Neural progenitor cell (in vitro differentiated cells): ENCODE measurements around the gene CCDC167. TPM values are rescaled to one million over a fixed set of nuclear protein-coding genes. Genes with fewer than 3 reads are reported as not detected.

Source experiments
- DNase-seq: peaks from one replicate; pipeline ENCODE4 v3.0.0-alpha.2; 2016; ENCODE audit warnings: low spot score
- H2AFZ ChIP-seq: fragments of 200-600 bp; sonication (generic); replicated peaks from 2 replicates; pipeline ENCODE4 v1.6.1; 2016; ENCODE audit warnings: antibody characterized with exemption
- H3F3A ChIP-seq: fragments of 200-600 bp; sonication (generic); 2 replicates; pipeline ENCODE4 v1.6.1; 2016; ENCODE audit warnings: antibody characterized with exemption, low read depth
- H3K27ac ChIP-seq: fragments of 200-600 bp; sonication (generic); 2 replicates; pipeline ENCODE4 v1.5.1; 2016; ENCODE audit warnings: mild to moderate bottlenecking
- H3K27me3 ChIP-seq: fragments of 200-600 bp; sonication (generic); 2 replicates; pipeline ENCODE4 v1.6.1; 2016; ENCODE audit warnings: mild to moderate bottlenecking, moderate library complexity
- H3K36me3 ChIP-seq: fragments of 200-600 bp; sonication (generic); 2 replicates; pipeline ENCODE4 v1.5.1; 2016
- H3K4me1 ChIP-seq: fragments of 200-600 bp; sonication (generic); 2 replicates; pipeline ENCODE4 v1.6.1; 2016; ENCODE audit warnings: mixed run types
- H3K4me2 ChIP-seq: fragments of 200-600 bp; sonication (generic); 2 replicates; pipeline ENCODE4 v1.6.1; 2016
- H3K4me3 ChIP-seq: fragments of 200-600 bp; sonication (generic); 2 replicates; pipeline ENCODE4 v1.5.1; 2016
- H3K79me2 ChIP-seq: fragments of 200-600 bp; sonication (generic); 2 replicates; pipeline ENCODE4 v1.6.1; 2016; ENCODE audit warnings: low read depth
- H3K9ac ChIP-seq: fragments of 200-600 bp; sonication (generic); 2 replicates; pipeline ENCODE4 v1.6.1; 2016
- H3K9me3 ChIP-seq: fragments of 200-600 bp; sonication (generic); 2 replicates; pipeline ENCODE4 v1.5.1; 2016; ENCODE audit warnings: low read depth
- H4K20me1 ChIP-seq: fragments of 200-600 bp; sonication (generic); 2 replicates; pipeline ENCODE4 v1.6.1; 2016; ENCODE audit warnings: low read depth
- H3K27ac Mint-ChIP-seq: 3 replicates; pipeline ENCODE4 v1.8.0; 2021; ENCODE audit warnings: mixed read lengths
- H3K27me3 Mint-ChIP-seq: 2 replicates; pipeline ENCODE4 v1.8.0; 2022; ENCODE audit warnings: low read depth, mild to moderate bottlenecking, inconsistent platforms, moderate library complexity, mixed read lengths; ENCODE audit not compliant: insufficient read depth
- H3K36me3 Mint-ChIP-seq: 3 replicates; pipeline ENCODE4 v1.8.0; 2021; ENCODE audit warnings: mixed read lengths
- H3K4me1 Mint-ChIP-seq: 3 replicates; pipeline ENCODE4 v1.8.0; 2021; ENCODE audit warnings: mixed read lengths
- H3K4me3 Mint-ChIP-seq: 3 replicates; pipeline ENCODE4 v1.8.0; 2021; ENCODE audit warnings: mild to moderate bottlenecking, moderate library complexity, mixed read lengths
- H3K9me3 Mint-ChIP-seq: 3 replicates; pipeline ENCODE4 v1.8.0; 2020; ENCODE audit warnings: mixed read lengths
- EZH2 ChIP-seq: fragments of 200-600 bp; sonication (generic); IDR thresholded peaks from 2 replicates; pipeline ENCODE4 v1.6.1; 2017; ENCODE audit warnings: antibody characterized with exemption, mild to moderate bottlenecking, moderate library complexity
- EZH2phosphoT487 ChIP-seq: fragments of 200-600 bp; sonication (generic); IDR thresholded peaks from 2 replicates; pipeline ENCODE4 v1.6.1; 2017; ENCODE audit warnings: antibody characterized with exemption
- total RNA-seq: library from RNA; depleted of rRNA; stranded (reverse); fragments of >200 nt; gene quantifications from 2 replicates; pipeline ENCODE4 v1.2.3, GENCODE V29; 2015; ENCODE audit warnings: low replicate concordance
- TF ChIP-seq, protein P1 (sequence below): fragments of 200-600 bp; sonication (generic); IDR thresholded peaks from 2 replicates; pipeline ENCODE4 v1.5.1; 2017; ENCODE audit warnings: antibody characterized with exemption, mild to moderate bottlenecking

The CCDC167 gene
- total RNA-seq, 1 donor from 2014 or later: 30.4 TPM

DNA sequence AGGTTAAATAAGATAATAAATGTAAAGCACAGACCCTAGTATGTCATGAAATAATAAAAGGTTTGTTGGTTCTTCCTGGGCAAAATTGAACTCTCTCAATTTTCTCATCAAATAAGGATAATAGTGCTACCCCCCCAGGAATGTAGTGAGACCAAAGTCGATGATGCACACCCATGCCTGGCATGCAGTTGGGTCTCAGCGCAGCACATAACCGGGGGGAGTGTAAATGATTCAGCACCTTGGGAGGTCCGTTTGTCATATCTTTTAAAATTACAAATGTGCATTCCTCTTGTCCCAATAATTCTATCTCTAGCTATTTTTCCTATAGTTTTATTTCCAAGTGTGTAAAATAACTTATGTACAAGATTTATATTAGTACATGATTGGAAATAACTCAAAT, 31.3 kb upstream of the CCDC167 start:
- H3K4me3 Mint-ChIP-seq: no peak overlapping the region
- H3K9me3 Mint-ChIP-seq: no peaks in the 10 kb centered on the region
- peaks cover 44% of the 10 kb centered on the region for H3K4me1 Mint-ChIP-seq
- H3K27me3 Mint-ChIP-seq: peaks cover 42% of the 10 kb centered on the region
- H2AFZ ChIP-seq: no peak overlapping the region
- DNase-seq: no peak
- no peak overlapping the region for H3K27ac ChIP-seq
- H3K4me1 ChIP-seq: peaks cover 12% of the 10 kb centered on the region
- TF ChIP-seq, protein P1, sequence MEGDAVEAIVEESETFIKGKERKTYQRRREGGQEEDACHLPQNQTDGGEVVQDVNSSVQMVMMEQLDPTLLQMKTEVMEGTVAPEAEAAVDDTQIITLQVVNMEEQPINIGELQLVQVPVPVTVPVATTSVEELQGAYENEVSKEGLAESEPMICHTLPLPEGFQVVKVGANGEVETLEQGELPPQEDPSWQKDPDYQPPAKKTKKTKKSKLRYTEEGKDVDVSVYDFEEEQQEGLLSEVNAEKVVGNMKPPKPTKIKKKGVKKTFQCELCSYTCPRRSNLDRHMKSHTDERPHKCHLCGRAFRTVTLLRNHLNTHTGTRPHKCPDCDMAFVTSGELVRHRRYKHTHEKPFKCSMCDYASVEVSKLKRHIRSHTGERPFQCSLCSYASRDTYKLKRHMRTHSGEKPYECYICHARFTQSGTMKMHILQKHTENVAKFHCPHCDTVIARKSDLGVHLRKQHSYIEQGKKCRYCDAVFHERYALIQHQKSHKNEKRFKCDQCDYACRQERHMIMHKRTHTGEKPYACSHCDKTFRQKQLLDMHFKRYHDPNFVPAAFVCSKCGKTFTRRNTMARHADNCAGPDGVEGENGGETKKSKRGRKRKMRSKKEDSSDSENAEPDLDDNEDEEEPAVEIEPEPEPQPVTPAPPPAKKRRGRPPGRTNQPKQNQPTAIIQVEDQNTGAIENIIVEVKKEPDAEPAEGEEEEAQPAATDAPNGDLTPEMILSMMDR: no peak
- TF ChIP-seq EZH2phosphoT487 (no peak), EZH2 (no peak)
- H3K4me2 ChIP-seq: no peak overlapping the region
- H3K79me2 ChIP-seq: no peaks in the 10 kb centered on the region
- H3K4me3 ChIP-seq: no peak overlapping the region
- no peaks in the 10 kb centered on the region for H3K36me3 Mint-ChIP-seq
- no peak overlapping the region for H3K9ac ChIP-seq
- peaks cover 9% of the 10 kb centered on the region for H3F3A ChIP-seq
- peaks cover 59% of the 10 kb centered on the region for H3K27me3 ChIP-seq
- H3K9me3 ChIP-seq: no peaks in the 10 kb centered on the region
- no peaks in the 10 kb centered on the region for H3K36me3 ChIP-seq
- no peaks in the 10 kb centered on the region for H4K20me1 ChIP-seq
- H3K27ac Mint-ChIP-seq: no peak overlapping the region

- H3K27ac Mint-ChIP-seq: no peak overlapping the region
- Histone ChIP-seq H3K36me3 (no peaks in the 10 kb centered on the region), H3F3A (peaks cover 6% of the 10 kb centered on the region), H3K4me3 (no peak overlapping the region), H2AFZ (no peak overlapping the region), H3K9me3 (no peaks in the 10 kb centered on the region), H3K4me2 (no peak overlapping the region), H3K79me2 (no peaks in the 10 kb centered on the region), H3K27ac (no peak overlapping the region), H3K27me3 (peaks cover 52% of the 10 kb centered on the region), H4K20me1 (no peaks in the 10 kb centered on the region), H3K9ac (no peak overlapping the region), H3K4me1 (peaks cover 5% of the 10 kb centered on the region)
- no peak overlapping the region for H3K4me3 Mint-ChIP-seq
- H3K27me3 Mint-ChIP-seq: peaks cover 44% of the 10 kb centered on the region
- no peaks in the 10 kb centered on the region for H3K36me3 Mint-ChIP-seq
- DNase-seq: no peak
- H3K4me1 Mint-ChIP-seq: peaks cover 43% of the 10 kb centered on the region
- H3K9me3 Mint-ChIP-seq: no peaks in the 10 kb centered on the region
- no peak for TF ChIP-seq EZH2phosphoT487
Measured at GRCh38 chr6:37530297-37530696, 30.6 kb upstream of the CCDC167 start.

GRCh38 chr6:37528541-37528940, 28.8 kb upstream of the CCDC167 start:
- TF ChIP-seq EZH2: no peak
- no peak for TF ChIP-seq EZH2phosphoT487
- TF ChIP-seq, protein P1: no peak
- H3K4me3 ChIP-seq: no peak overlapping the region
- H3K27ac ChIP-seq: no peak overlapping the region
- H3K36me3 ChIP-seq: no peaks in the 10 kb centered on the region
- no peaks in the 10 kb centered on the region for H4K20me1 ChIP-seq
- H3K79me2 ChIP-seq: no peaks in the 10 kb centered on the region
- Mint-ChIP-seq H3K27me3 (peaks cover 32% of the 10 kb centered on the region), H3K9me3 (no peaks in the 10 kb centered on the region), H3K4me3 (no peak overlapping the region), H3K27ac (no peak overlapping the region), H3K36me3 (no peaks in the 10 kb centered on the region), H3K4me1 (peaks cover 30% of the 10 kb centered on the region)
- DNase-seq: no peak
- H3K9me3 ChIP-seq: no peaks in the 10 kb centered on the region
- no peak overlapping the region for H3K4me2 ChIP-seq
- peaks cover 34% of the 10 kb centered on the region for H3K27me3 ChIP-seq
- H3F3A ChIP-seq: no peaks in the 10 kb centered on the region
- no peaks in the 10 kb centered on the region for H3K4me1 ChIP-seq
- no peak overlapping the region for H3K9ac ChIP-seq
- no peak overlapping the region for H2AFZ ChIP-seq

GRCh38 chr6:37525460-37526357, 26.0 kb upstream of the CCDC167 start:
- Histone ChIP-seq H3K9me3 (no peaks in the 10 kb centered on the region), H3K27ac (no peak overlapping the region), H3K9ac (no peak overlapping the region), H4K20me1 (no peaks in the 10 kb centered on the region), H3K36me3 (no peaks in the 10 kb centered on the region), H3K4me3 (no peak overlapping the region), H3F3A (no peaks in the 10 kb centered on the region), H3K4me1 (no peaks in the 10 kb centered on the region), H3K79me2 (no peaks in the 10 kb centered on the region), H3K4me2 (no peak overlapping the region), H2AFZ (no peak overlapping the region), H3K27me3 (peaks cover 6% of the 10 kb centered on the region)
- peaks cover 23% of the 10 kb centered on the region for H3K4me1 Mint-ChIP-seq
- TF ChIP-seq EZH2phosphoT487: no peak
- TF ChIP-seq, protein P1: peak; percentile 23
- peak overlapping the region; percentile 52 for H3K4me3 Mint-ChIP-seq
- H3K27me3 Mint-ChIP-seq: peaks cover 30% of the 10 kb centered on the region
- H3K36me3 Mint-ChIP-seq: no peaks in the 10 kb centered on the region
- DNase-seq: peak; percentile 81
- H3K27ac Mint-ChIP-seq: no peak overlapping the region
- H3K9me3 Mint-ChIP-seq: no peaks in the 10 kb centered on the region
